ENCODE data around the gene ADA.
"Not testable (repeated sequence)": the region's sequence is repeated elsewhere in the genome, so short reads cannot be mapped to it uniquely, and the experiment has no call there.

ADA gene

GRCh38 chr20:44597930-44598329 is 53.6 kb downstream of the ADA start:
- no peak for DNase-seq

GRCh38 chr20:44597516-44597915 is 54.0 kb downstream of the ADA start:
- DNase-seq, result no peak

GRCh38 chr20:44596876-44597275 is 54.6 kb downstream of the ADA start:
- no peak for DNase-seq

GRCh38 chr20:44596010-44596409 is 55.5 kb downstream of the ADA start:
- no peak for DNase-seq

- peak; percentile 3 for DNase-seq
Observed at GRCh38 chr20:44594730-44595129, 56.8 kb downstream of the ADA start.

GRCh38 chr20:44593751-44594150 is 57.7 kb downstream of the ADA start:
- DNase-seq, result peak; percentile 68

GRCh38 chr20:44592366-44592765 is 59.1 kb downstream of the ADA start:
- no peak for DNase-seq

- DNase-seq, result peak; percentile 22
Observed at GRCh38 chr20:44590980-44591778, 60.3 kb downstream of the ADA start.

GRCh38 chr20:44589537-44589936 is 62.0 kb downstream of the ADA start:
- DNase-seq, result no peak

- not testable (repeated sequence) for DNase-seq
Observed at GRCh38 chr20:44588321-44588720, 63.2 kb downstream of the ADA start.

GRCh38 chr20:44587035-44587980 is 64.2 kb downstream of the ADA start:
- DNase-seq, result peak; percentile 39

GRCh38 chr20:44586289-44586911 is 65.1 kb downstream of the ADA start:
- peak; percentile 96 for DNase-seq

GRCh38 chr20:44585057-44585963 is 66.2 kb downstream of the ADA start:
- no peak for DNase-seq

- no peak for DNase-seq
Observed at GRCh38 chr20:44584162-44584561, 67.3 kb downstream of the ADA start.

GRCh38 chr20:44583157-44583556 is 68.3 kb downstream of the ADA start:
- no peak for DNase-seq

GRCh38 chr20:44582311-44583025 is 69.0 kb downstream of the ADA start, which contains the start of gene PKIG:
TSS of gene PKIG (plus strand) at chr20:44582579. CDS start at chr20:44614557, 31,978 bp downstream.
- peak; percentile 45 for DNase-seq

- DNase-seq, result no peak
Observed at GRCh38 chr20:44581515-44581914, 70.0 kb downstream of the ADA start.

- DNase-seq, result no peak
Observed at GRCh38 chr20:44580581-44581268, 70.8 kb downstream of the ADA start.

GRCh38 chr20:44579313-44580081 is 72.0 kb downstream of the ADA start:
- peak; percentile 35 for DNase-seq

GRCh38 chr20:44576297-44576696 is 75.2 kb downstream of the ADA start:
- DNase-seq, result peak; percentile 85

All from MV-4-11 (cell line).